Adrenal gland (tissue), 5 donors: ENCODE measurements around the gene PKDCC.

ENCODE experiments used
- CTCF ChIP-seq, 6 experiments: fragments of 450-650 bp in 4 of 6; fragments of 200-600 bp in 2 of 6; sonication (generic) in 1 of 6; IDR thresholded peaks; 1 replicate in 5 of 6; 2 replicates in 1 of 6; pipeline versions ENCODE4 v1.5.1 to v1.8.0; 2016 to 2021; ENCODE audit warnings: antibody characterized with exemption in 6 of 6, mild to moderate bottlenecking in 2 of 6, moderate library complexity in 1 of 6
- POLR2A ChIP-seq, 2 donors: fragments of 450-650 bp; IDR thresholded peaks; one replicate each; pipeline ENCODE4 v1.6.1; 2017; ENCODE audit warnings: antibody characterized with exemption in 2 of 2, mild to moderate bottlenecking in 2 of 2, moderate library complexity in 1 of 2
- donor health status: DM: no; HTN: no; CAD: no.

GRCh38 chr2:42090216-42090615 lies 42.4 kb downstream of the PKDCC start:
- TF ChIP-seq POLR2A (IDR thresholded peaks at IDR 0.05), result no peak
- no peak for TF ChIP-seq CTCF (IDR thresholded peaks at IDR 0.05)
